ENCODE data around the gene TMEM164. TPM values are rescaled to one million over a fixed set of nuclear protein-coding genes. Genes with fewer than 3 reads are reported as not detected.
A peak's percentile ranks its signal among the peaks of the same experiment; 100 is the strongest.

The TMEM164 gene
- total RNA-seq, 1 donor from 2014 or later = 39.9 TPM

DNA sequence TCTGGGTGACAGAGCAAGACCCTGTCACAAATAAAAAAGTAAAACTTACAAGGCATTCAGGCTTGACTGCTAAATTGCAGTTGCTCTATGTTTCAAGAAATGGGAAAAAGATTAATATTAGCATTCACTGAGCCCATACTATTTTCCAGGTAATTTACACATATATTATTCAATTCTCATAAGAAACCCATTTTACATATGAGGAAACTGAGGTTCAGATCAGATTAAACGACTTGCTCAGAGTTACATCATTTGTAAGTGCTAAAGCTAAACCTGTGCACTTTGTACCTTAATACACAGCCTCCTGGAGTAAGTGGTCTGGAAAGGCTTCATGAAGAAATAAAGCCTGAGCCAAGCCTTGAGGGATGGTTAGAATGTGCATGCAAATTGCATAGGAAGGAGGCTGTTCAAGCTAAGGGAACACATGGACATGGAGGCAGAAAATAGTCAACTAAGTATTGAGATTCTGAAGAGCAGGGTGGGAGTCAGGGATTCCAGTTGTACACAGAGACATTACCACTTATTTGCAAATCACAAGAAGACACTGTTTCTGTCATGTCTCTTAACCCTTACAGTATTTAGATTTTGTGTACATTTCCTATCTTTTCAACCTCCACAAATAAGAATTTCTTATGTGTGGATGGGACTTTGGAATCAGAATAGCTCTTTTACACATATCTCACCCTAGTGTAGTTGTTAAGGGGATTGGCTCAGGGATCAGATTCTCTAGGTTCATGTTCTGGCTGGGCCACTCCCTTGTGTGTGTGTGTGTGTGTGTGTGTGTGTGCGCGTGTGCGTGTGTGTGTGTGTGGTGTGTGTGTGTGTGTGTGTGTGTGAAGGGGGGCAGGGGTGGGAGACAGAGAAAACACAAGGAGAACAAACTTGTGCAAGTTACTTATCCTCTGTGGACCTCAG is 113.4 kb downstream of the TMEM164 start:
- intact Hi-C loops (cut with DNase I) = no loop called here
- DNase-seq (ENCODE audit: low spot score) = no peak

DNA sequence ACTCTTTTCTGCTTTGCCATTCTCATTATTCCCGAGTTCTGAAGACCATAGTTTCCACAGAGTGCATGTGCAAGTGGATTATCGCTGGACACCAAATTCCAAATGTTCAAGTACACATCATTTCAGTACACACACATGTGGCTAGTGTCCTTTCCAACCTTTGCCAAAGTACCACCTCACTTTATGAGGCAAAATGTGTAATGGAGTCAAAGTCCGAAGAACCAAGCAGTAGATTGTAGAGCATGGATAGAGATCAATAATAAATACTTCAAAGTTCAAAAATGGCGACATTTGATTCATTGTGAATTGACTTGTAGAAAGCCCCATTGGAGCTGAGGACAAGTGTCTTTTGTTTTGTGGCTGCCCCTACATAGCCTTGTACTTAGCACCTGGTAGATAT is 115.6 kb downstream of the TMEM164 start:
- no peak for DNase-seq (ENCODE audit: low spot score)
- intact Hi-C loops (cut with DNase I) = no loop called here

DNA sequence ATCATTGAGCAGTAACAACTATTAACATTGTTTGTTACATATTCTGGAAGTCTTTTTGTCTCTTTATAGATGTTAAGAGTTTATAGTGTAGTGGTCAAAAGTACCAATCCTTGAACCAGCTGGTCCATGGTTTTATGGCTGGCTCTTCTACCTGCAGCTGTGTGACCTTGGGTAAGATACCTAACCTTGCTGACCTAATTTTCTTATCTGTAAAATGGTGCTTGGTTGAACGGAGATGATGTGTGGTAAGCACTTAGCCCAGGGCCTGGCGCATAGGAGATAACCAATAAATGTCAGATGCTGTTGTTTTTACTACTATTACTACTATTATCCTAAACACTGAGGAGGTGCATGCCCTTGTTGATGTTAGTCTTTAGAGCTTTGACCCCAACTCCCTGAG is 116.6 kb downstream of the TMEM164 start:
- no peak for DNase-seq (ENCODE audit: low spot score)
- intact Hi-C loops (cut with DNase I) = no loop called here

DNA sequence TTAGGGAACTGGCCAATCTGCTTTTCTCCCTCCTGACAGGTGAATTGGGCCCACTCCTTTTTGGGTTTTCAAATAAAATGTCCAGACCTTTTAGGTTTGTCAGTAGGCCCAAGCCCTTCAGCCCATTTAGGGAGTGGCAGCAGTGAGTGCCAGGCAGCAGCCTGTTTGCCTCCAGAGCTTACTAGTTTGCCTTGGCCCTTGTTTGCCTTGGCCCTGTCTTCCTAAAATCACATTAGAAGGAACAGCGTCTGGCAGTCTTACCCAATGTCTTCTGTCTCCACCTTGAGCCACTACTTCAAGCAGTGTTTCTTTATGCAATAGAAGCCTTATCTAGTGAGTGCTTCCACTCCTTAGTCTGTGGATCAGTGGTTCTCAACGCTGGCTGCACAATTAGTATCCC is 117.1 kb downstream of the TMEM164 start:
- DNase-seq (ENCODE audit: low spot score) = no peak
- intact Hi-C loops (cut with DNase I) = no loop called here

DNA sequence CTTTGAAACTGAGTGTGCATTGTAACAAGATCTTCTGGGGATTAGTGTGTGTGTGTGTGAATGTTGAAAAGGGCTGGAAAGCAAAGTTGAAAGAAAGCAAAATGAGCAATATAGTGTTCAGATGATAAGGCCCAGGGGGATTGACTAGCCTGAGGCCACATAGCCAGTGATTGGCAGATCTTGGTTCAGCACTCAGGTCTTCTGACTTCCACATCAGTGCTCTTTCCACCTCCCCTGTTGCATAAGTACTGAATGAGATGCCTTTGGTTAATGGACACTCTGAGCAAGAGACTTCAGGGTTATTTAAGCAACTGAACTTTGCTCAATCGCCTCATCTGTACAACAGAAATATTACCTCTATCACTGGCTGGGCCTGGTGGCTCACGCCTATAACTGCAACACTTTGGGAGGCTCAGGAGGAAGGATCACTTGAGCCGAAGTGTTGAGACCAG is 120.4 kb downstream of the TMEM164 start:
- intact Hi-C loops (cut with DNase I) = no loop called here

DNA sequence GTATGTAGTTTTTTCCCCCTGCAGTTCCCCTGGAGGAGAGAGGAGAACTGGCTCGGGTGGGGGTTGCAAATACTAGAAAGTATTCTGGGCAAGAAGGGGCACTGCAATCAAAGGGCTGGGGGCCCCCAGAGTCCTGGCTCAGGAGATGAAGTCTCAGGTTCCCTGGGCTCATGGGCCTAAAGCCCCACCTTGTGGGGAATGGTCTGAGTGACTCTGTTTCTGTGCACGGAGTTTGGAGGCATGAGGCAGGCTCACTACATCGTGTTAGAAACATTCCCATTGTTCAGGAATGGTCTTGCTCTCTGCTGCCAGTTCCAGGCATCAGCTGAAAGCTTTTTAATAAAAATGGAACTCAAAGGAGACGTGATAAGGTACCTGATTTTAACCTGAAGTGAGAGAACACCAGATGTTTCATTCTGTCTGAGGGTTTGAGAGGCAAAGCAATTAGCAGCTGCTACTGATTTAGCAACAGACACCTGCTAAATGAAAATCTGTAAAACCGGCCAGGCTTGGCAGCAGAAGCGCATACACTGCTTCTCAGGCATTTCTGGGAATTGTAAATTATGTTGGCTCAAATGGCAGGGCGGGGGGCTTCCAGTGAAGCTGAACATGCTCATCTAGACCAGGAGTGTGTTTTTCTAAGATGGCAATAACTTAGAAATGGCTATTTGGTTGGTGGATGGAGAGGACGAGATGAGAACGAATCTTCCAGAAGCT is 122.7 kb downstream of the TMEM164 start:
- DNase-seq (ENCODE audit: low spot score) = no peak
- intact Hi-C loops (cut with DNase I) = loop anchor here (5.0 kb wide), 1 partner anchor 218 kb away; no protein-coding TSS in a partner anchor

More for the DNA sequence above, 120.4 kb downstream of the TMEM164 start:
- DNase-seq (ENCODE audit: low spot score) = no peak

DNA sequence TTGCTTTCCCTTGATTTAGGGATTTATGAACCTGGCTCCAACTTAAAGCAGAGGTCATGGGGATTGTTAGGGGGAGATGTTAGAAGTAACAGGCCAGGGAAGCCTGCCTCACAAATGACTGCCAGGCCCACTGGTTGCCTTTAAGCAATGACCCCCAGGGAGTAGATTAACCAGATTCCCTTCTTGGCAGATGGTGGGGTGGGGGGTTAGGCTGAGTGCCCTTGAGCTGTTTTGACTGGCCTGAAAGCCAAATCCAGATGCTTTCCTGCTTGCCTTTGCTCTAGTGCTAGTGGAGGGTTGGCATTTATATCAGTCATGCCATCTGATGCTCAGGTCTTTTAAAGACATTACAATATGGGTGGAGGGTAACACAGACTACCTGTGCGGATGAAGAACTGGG is 128.1 kb downstream of the TMEM164 start:
- intact Hi-C loops (cut with DNase I) = no loop called here
- no peak for DNase-seq (ENCODE audit: low spot score)

DNA sequence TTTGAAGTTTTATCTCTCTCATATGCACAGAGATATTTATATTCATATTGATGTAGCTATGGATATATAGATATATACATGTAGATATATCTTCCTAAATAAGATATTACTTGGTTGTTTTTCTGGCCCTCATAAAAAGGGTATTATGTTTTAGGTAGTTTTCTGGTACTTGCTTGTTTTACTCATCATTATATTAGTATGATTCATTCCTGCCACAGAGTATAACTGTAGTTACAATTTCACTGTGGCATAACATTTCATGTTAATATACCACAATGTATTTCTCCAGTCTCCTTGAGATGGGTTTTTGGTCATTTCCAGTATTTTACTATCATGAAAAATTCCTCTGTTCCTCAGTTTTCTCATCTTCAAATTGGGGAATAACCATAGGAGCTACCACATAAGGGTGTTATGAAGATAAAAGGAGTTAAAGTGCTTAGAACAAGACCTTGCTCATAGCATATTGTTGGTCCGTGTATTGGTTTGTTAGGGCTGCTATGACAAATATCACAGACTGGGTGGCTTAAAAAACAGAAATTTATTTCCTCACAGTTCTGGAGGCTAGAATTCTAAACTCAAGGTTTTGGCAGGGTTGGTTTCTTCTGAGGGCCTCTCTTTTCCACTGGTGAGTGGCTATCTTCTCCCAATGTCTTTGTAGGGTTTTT is 129.7 kb downstream of the TMEM164 start:
- DNase-seq (ENCODE audit: low spot score) = no peak
- intact Hi-C loops (cut with DNase I) = no loop called here

DNA sequence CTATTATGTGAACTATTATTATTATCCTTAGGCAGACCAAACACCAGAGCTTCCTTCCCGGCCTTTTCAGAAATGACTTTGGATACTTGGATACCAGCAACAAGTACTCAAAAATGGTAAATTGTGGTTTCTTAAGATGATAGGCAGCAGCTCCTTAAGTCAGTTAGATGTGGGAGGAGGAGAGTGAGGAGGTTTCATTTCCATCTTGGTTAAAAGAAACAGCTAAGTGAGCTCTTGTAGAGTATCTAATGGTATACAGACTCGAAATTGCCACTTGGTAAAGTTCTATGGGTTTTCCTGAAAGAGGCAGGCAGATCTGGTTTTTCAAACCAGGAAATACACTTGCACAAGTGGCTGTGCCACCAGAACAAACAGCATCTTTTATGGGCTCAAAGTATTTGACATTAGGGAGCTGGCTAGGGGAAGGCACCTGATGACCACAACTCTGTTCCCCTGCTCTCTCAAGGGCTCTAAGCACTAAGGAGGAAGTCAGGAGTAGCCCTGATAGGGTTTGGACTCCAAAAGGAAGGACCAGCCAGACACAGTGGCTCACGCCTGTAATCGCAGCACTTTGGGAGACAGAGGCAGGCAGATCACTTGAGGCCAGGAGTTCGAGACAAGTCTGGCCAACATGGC is 130.9 kb downstream of the TMEM164 start:
- intact Hi-C loops (cut with DNase I) = no loop called here
- no peak for DNase-seq (ENCODE audit: low spot score)

DNA sequence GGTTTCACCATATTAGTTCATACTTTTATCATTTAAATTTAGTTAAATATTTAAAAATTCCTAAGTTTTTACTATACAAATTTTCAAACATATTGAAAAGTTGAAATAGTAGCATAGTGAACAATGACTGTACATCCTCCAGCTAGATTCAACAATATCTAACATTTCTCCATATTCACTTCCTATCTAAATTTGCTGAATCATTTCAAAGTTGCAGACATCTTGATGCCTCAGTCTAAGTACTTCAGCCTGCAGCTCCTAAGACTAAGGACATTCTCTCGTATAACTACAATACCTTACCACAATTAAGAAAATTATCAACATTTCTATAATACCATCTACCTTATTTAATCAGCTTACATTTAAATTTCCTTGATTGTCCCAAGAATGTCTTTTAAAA is 132.7 kb downstream of the TMEM164 start:
- intact Hi-C loops (cut with DNase I) = no loop called here
- DNase-seq (ENCODE audit: low spot score) = no peak

DNA sequence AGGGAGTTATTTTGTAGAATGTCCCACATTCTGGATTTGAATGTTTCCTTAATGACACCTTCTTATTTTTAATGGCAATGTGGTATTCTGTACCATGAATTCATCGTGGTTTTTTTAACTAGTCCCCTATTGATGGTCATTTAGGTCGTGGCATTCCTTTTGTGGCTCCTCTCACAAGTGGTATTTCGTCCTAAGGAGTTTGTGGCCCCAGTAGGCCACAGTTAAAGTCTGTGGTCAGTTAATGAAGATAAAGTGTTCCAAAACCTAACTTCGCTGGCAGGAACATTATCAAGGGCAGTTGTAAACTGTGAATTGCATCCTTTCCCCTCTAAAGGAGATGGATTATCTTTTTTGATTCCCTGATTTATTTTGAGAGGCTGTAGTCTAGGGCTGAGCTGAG is 133.2 kb downstream of the TMEM164 start:
- intact Hi-C loops (cut with DNase I) = no loop called here

DNA sequence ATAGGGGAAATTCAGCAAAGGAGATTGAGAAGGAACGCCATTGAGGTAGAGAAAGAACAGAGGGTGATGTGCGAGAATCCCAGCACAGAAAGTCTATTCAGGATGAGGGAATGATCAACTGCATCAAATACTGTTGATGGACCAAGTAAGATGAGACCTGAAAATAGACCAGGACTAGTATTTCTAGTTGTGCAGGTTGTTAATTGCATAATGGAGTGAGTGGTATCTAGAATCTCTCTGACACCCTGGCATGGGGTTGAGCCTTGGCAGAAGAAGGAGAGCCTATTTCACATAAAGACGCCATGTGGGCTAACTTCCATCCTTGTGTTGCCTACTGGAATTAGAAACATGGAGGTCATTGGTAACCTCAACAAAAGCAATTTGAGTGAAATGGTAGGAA is 135.6 kb downstream of the TMEM164 start:
- no peak for DNase-seq (ENCODE audit: low spot score)
- intact Hi-C loops (cut with DNase I) = no loop called here

More for the DNA sequence above, 133.2 kb downstream of the TMEM164 start:
- no peak for DNase-seq (ENCODE audit: low spot score)

DNA sequence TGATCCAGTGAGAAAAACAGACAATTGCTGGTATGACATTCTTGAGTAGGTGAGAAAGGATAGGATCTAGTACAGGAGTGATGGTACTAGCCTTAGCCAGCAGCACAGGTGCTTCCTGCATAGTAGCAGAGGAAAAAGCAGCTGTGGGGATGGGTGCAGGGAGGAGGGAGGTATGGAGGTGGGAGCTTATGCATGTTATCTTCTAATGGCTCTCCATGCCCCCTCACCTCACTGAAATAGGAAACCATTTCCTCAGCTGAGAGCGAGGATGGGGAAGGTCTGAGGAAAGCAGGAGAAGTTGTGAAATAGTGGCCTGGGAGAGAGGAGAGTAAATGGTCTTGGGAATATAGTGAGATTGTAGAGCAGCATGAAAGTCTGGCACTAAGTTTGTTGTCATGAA is 136.3 kb downstream of the TMEM164 start:
- intact Hi-C loops (cut with DNase I) = no loop called here
- no peak for DNase-seq (ENCODE audit: low spot score)

DNA sequence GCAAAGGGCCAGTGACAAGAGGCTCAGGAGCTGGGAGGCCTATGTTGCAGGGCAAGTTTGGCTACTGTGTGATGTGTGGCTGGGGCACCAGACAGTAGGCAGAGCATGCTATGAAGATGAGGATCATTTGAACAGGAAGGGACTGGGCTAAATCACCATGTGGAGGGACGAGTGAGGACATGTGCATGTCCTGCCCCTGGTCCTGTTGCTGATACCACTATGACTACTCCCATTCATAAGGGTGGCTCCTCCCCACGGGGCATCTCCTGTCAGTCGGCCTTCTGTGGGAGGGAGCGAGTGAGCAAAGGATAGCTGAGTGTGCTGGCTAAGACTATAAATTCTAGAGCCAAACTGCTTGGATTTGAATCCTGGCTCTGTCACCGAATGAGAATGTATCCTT is 139.2 kb downstream of the TMEM164 start:
- intact Hi-C loops (cut with DNase I) = loop anchor here (10.0 kb wide), 3 partner anchors 97 to 427 kb away; partner anchors contain the start of gene TMEM164
- DNase-seq (ENCODE audit: low spot score) = no peak

DNA sequence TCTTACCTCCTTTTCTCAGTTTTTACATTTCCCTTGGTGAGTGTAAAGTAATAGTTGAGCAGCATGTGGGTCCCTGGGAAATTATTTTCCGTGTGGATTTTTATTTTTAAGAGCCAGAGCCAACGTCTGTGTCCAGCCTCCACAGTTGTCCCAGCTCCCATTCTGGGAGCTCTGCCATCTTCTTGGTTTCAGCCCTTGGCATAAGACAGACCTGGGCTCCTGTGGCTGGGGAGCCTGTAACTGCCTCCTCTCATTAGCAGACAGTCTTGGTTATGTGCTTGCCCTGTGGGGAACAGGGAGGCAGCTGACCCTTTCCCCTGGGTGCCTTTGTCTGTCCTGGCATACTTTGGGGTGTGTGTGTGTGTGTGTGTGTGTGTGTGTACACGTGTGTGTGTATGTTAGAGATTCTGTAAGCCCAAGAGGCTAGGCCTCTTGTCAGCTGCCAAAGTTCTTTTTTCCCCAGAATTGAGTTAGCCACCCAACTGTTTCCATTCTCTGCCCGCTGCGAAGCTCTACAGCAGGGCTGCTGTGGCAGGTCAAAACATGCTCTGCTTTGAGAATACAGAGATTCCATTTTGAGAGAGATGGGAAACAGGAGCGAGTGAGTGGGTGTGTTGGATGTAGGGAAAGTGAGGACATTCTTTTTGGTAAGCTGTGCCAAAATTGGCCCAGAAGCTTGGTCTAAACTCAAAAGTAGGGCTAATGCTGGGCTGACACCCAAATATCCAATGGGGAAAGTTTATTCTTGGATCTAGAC is 140.7 kb downstream of the TMEM164 start:
- intact Hi-C loops (cut with DNase I) = loop anchor here (10.0 kb wide), 3 partner anchors 99 to 429 kb away; partner anchors contain the start of gene TMEM164
- DNase-seq (ENCODE audit: low spot score) = peak; percentile 78

DNA sequence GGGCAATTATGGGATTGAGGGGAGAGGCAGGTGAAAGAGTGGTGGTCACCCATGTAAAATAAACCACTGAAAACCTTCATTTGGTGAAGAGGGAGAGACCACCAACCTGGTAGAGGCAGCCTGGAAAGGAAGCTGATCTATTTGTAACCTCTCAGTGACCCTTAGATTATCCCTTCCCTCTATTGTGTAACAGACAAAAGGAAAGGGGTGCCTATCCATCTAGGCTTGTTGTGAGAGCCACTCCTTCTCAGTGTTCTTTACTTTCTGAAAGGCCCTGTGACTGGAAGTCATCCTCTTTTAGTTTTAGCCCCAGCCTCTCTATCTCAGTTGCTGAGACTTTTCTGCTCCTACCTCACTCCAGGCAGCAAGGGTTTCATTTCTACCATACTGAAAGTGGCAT is 142.4 kb downstream of the TMEM164 start:
- intact Hi-C loops (cut with DNase I) = loop anchor here (10.0 kb wide), 3 partner anchors 101 to 431 kb away; partner anchors contain the start of gene TMEM164
- no peak for DNase-seq (ENCODE audit: low spot score)

DNA sequence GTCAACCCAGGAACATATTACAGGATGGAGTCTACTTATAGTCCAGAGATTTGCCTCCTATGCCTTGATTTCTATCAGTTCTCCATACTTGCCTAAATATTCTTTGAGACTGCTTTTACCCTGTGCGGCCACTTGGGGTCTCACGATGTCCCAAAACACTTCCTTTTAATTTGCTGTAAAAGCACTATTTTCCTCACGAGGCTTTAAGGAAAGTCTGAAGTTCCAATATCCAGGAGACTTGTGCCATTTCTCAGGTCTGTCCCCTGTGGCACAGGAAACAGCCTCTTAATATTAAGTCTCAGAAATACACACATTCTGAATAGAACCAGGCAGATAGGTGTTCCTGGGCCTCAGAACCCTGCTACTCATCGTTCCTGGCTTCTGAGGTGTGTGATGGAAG is 142.9 kb downstream of the TMEM164 start:
- DNase-seq (ENCODE audit: low spot score) = no peak
- intact Hi-C loops (cut with DNase I) = loop anchor here (2.0 to 10.0 kb wide), 4 partner anchors 101 to 431 kb away; partner anchors contain the start of gene TMEM164

DNA sequence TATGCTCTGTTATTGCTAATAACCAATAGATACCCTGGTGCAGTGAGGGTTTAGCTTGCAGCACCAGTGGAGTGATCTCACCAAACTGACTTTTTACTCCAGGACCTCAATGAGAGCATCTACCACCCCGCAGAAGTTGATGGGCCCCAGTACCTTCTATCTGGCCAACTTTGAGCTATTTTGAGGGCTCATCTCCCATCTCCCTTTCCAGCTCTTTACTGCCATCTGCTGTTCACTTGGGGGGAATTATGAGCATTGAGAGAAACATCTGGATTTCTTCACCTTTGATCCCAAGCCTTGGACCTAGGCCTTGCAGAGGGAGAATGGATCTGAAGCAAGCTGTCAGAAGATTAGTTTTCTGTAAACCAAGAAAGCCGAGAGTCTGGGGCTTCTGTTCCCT is 143.6 kb downstream of the TMEM164 start:
- DNase-seq (ENCODE audit: low spot score) = no peak
- intact Hi-C loops (cut with DNase I) = loop anchor here (2.0 to 10.0 kb wide), 4 partner anchors 102 to 432 kb away; partner anchors contain the start of gene TMEM164

DNA sequence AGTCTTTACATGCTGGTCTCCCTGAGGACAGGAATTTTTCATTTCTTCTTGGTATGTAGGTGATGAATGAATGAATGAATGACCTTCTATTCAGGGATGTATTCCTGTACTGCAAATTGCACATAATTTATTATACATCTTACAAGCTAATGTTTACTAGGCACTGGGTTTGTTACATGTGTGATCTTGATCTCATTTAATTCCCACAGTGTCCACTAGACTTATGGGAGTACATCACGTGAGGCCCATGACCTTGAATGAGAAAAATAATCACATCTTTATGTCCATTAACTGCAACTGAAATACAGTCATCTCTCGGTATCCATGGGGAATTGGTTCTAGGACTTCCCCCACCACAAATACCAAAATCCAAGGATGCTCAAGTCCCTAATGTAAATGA is 150.3 kb downstream of the TMEM164 start:
- intact Hi-C loops (cut with DNase I) = no loop called here
- no peak for DNase-seq (ENCODE audit: low spot score)
